NCI-H1417 (cell line): Measurements from ENCODE around the gene BAZ1B.
"Not testable (repeated sequence)": the region's sequence is repeated elsewhere in the genome, so short reads cannot be mapped to it uniquely, and the experiment has no call there.

Experiments used
- DNase-seq, 3 experiments: peaks; one replicate each; lab custom pipeline; 2025; lab: John Stamatoyannopoulos, UW

BAZ1B gene

DNA sequence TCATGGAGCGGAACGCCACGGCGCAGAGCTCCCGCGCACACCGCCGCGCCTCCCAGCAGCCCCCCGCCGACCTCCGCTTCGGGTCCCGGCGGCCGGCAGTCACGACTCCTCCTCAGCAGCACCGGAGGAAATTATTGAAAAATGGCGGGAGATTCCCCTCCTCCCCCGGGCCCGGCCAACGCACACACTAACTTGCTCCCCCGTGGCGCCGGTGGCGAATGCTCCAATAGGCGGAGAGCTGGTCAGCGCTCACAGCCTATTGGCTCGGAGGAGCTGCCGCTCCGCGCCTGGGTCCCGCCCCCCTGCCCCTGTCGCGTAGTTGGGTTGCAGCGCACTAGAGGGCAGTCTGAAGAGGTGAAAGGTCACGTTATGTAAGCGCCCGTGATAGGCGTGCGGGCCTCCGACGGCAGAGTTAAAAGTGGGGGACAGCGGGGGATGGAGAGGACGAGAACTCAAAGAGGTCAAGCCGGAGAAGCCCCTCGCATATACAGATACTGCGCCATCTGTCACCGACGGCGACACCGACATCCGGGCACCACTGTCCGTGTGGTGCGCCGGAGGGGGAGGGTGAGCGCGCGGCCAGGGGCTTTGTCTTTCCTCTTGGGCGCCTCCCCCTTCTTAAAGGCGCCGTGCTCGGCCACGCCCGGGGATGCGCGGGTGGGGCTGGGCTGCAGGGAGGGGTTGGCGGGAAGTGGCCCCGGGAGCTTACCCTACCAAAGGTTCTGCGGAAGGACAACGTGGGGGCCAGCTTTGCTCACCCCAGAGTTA is at the start of gene BAZ1B:
BAZ1B (minus strand) TSS at position 189 of the 768 bp plus-strand sequence. CDS start 360 bp downstream, outside the sequence.
- DNase-seq = peak; percentile 99 to 100 (median 99)

DNA sequence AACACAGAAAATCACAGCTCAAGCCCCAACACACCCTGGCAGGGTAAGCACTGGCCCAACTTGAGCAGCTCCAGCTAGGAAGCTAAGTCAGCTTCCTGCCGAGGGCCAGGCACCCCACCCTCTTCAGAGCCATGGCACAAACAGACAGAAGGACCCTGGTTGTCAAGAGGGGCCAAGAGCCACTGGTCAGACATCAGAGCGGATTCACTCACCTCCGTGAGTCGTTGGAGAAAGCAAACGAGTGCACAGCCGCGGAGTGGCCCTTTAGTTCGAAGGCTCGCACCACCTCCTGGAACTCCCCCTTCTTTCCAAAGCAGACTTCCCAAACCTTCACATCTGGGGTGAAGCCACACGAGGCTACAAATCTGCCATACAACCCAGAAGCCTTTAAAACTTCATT is 48.9 kb upstream of the BAZ1B start:
- DNase-seq = no peak

DNA sequence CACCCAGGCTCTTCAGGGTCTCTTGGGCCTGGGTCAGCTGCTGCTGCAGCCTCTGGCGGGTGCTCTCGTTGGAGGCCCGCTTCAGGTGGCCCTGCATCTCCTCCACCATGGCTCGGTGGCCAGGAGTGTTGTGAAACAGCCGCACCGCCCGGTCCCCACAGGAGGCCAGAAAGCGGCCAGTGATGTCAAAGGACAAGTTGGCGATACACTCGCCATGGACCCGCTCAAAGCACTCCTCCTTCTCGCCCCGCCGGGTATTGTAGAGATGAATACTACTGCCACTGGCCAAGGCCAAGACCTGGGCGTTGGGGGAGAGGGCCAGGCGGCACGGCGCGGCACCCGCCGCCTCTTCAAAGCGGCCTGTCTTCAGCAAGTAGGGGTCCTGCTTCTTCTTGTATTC is 48.4 kb upstream of the BAZ1B start:
- no peak for DNase-seq

DNA sequence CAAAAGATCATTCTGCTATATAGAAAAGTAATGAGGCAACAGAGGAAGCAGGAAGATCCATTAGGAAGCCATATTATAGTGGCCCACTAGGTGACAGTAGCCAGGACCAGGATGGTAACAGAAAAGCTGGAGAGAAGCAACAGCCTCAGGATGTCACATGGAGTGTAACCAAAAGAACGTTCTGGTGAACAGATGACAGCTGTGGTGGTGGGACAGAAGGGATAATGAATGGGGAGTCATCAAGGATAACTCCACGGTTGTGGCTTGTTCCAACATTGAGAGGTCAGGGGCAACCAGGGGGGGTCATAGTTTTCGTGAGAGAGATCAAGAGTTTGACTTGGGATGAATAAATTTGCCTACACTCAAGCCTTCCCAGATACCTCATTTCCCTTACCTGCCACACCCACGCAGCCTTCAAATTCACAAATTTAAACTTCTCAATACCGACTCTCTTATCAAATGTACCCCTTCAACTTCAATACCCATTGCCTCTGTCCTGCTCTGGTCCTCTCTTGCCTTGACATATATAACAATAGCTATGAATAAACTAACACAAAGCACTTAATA is 47.0 kb upstream of the BAZ1B start:
- no peak for DNase-seq

DNA sequence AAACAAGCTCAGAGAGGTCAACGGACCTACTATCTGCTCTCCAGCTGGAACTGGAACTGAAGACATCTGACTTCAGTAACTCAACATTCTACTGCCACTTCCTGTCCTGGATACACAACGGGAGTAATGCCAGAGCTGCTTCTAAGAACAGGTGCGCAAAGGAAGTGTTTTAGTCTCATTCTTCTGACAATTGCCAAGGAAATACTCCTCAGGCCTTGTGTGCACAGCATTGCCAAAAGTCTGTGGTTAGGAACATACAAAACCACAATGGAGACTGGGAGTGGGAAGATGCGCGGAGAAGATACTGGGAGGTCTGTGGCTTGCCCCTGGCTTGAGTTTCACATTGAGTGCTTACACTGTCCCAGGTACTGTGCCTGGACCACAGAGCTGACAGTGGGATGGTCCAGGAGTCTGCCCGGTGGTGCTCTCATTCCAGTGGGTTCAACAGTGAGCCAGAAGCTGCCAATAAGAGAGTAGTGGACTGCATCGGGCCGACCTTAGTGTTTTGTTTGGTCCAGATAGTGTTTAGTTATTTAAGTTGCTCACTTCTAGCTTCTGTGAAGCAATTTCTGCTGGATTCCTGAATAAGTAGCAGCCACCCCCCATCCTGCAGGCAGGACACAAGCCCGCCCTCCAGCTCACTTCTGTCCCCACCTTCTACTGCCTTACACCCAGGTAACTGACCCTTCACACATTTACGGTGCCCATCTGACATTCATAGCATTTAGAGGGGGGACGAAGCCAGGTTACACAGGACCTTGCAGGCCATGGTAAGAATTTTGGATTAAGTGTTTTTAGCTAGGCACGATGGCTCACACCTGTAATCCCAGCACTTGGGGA is 46.0 kb upstream of the BAZ1B start:
- no peak for DNase-seq

GRCh38 chr7:73567140-73567539 is 45.0 kb upstream of the BAZ1B start:
- no peak for DNase-seq

DNA sequence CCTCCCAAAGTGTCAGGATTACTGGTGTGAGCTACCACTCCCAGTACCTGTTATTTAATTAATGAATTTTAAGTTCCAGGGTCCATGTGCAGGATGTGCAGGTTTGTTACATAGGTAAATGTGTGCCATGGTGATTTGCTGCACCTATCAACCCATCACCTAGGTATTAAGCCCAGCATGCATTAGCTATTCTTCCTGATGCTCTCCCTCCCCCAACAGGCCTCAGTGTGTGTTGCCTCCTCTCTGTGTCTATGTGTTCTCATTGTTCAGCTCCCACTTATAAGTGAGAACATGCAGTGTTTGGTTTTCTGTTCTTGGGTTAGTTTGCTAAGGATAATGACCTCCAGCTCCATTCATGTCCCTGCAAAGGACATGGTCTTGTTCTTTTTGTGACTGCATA is 44.3 kb upstream of the BAZ1B start:
- not testable (repeated sequence) for DNase-seq

DNA sequence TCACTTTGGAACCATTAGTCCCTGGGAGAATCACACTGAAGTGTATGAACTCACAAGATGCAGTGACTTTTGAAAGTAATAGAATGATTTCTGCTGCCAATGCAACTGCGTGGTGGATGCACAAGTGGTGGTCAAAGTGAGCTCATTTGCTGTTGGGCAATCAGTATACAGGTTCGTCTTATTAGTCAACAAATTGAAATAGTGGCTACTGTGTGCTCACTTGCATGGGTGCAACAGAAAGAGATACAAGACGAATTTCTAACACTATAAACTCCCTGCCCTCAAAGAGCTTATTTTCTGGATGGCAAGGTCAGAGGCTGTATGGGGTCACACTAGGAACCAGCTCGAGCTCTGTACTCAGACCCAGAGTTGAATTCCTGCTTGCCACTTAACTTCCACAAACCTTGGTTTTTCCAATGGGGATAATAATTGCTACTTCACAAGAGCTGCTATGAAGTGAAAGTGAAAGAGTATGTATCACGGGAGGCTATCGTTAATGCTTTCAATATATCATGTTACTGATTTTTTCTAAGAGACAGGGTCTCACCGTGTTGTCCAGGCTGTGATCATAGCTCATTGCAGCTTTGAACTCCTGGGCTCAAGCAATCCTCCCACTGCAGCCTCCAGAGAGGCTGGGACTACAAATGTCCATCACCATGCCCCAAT is 43.7 kb upstream of the BAZ1B start:
- DNase-seq = no peak

DNA sequence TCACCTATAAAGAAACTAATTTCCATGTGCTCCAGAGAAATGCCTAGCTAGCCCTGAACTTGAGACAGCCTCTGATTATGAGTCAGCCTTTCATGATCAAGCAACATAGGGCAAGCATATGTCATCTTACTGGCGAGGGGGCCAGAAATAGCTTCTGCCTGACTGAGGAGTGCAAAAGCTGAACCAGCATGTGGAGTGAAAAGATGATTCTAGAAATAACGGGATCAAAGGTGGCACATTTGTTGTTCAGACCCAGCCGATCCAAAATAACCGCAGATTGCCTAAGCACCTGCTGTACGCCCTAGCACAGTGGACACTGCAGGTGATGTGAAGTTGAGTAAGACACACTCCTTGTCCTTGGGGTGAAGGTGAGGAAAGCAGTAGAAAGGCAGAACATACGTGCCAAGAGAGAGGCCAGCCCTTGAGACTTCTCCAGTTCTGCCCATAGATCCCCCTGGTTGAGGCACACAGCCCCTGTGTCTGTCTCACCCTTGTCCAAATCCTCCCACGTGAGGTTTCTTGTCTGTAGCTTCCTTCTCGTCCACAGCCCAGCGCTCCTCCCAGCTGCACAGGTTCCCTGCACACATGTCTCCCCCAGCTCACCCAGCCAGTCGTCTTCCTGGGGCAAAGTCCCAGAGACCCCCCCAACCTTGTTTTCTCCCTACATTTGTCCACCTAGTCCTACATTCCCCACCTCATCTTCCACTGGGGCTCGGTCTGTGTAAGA is 38.2 kb upstream of the BAZ1B start:
- DNase-seq = no peak

GRCh38 chr7:73557397-73558257 is 35.5 kb upstream of the BAZ1B start, which contains the start of gene BCL7B:
Gene BCL7B (minus strand): TSS chr7:73557690. CDS start chr7:73557578, 112 bp downstream.
- peak; percentile 91 to 93 (median 93) for DNase-seq

- DNase-seq = peak; percentile 95 to 96 (median 96)
These were observed 35.0 kb upstream of the BAZ1B start for GRCh38 chr7:73557108-73557396.

- no peak for DNase-seq
These were observed 34.4 kb upstream of the BAZ1B start for GRCh38 chr7:73556208-73557107.

- no peak for DNase-seq
These were observed 33.4 kb upstream of the BAZ1B start for GRCh38 chr7:73555411-73555982.

- not testable (repeated sequence) for DNase-seq
These were observed 28.0 kb upstream of the BAZ1B start for GRCh38 chr7:73550093-73550492.

DNA sequence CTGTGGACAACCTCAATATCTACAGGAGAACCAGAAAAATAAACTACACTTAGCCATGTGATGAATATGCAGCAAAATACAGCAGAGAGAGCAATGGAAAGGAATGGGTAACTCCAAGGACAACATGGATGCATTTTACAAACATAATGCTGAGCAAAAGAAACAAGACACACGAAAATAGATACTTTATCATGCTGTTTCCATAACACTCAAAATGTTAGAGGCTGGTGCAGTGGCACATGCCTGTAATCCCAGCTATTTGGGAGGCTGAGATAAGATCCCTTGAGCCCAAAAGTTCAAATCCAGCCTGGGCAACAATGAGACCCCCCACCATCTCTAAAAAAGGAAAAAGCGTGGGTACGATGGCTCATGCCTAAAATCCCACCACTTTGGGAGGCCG is 27.1 kb upstream of the BAZ1B start:
- no peak for DNase-seq

- no peak for DNase-seq
These were observed 25.7 kb upstream of the BAZ1B start for GRCh38 chr7:73547841-73548240.

DNA sequence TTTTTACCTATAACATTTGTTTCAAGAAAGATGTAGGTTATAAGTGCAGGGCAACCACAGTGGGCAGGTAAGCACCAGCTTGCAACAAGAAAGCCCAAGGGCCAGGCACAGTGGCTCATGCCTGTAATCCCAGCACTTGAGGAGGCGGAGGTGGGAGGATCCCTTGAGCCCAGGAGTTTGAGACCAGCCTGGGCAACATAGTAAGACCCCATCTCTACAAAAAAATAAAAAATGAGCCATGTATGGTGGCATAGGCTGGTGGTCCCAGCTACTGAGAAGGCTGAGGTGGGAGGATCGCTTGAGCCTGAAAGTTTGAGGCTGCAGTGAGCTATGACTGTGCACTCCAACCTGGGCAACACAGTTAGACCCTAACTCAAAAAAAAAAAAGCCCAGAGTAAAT is 22.6 kb upstream of the BAZ1B start:
- DNase-seq = no peak

DNA sequence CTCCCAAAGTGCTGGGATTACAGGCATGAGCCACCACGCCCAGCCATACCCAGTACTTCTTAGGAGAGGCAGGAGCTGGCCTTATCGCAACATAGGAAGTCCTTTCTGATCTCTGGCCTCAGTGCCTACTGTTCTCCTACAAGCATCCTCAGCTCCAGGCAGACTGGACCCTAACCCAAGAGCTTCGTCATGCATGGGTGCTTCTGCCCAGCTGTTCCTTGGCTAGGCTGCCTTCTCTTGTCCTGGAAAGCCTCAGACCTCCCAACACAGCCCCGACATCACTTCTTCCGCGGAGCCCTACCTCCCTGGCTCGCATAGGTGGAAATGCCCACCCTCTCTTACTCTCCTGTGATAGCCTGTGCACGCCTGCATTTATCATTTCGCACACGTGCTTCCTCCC is 19.6 kb upstream of the BAZ1B start:
- DNase-seq = no peak

DNA sequence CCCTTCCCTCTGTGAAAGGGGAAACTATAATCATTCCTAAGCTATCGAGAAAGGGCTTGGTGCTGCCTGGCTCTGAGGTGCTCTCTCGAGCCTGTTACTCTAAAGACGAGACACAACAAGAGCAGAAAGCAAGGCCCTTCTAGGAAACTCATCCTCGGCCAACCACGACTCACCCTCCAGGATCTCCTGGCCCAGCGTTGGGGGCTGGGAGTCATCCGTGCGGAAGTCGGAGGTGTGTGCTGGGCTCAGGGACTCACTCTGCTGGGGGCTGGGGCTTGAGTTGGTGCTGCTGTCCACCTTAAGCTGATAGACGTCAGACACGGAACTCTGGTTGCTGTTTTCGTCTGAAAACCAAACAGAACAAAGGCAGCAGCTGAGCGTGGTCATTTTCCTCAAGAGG is 17.6 kb upstream of the BAZ1B start:
- DNase-seq = no peak
